BLaER1 treated with 17β-estradiol and CSF1 and Interleukin-3, amounts not matched to agents 10 nM and 100 nM (cell line): ENCODE results near the gene EFCAB9.

Experiments used
- H3K27ac ChIP-seq, 11 experiments: shearing (Covaris generic); formaldehyde crosslinking; 2 replicates each; pipeline ENCODE4 v1.8.1; 2022
- H3K27me3 ChIP-seq, 11 experiments: shearing (Covaris generic); formaldehyde crosslinking; 2 replicates each; pipeline ENCODE4 v1.8.1; 2022
- H3K36me3 ChIP-seq, 11 experiments: shearing (Covaris generic); formaldehyde crosslinking; 2 replicates each; pipeline ENCODE4 v1.8.1; 2022
- H3K4me1 ChIP-seq, 10 experiments: shearing (Covaris generic); formaldehyde crosslinking; 2 replicates each; pipeline ENCODE4 v1.8.1; 2022
- H3K4me2 ChIP-seq, 11 experiments: shearing (Covaris generic); formaldehyde crosslinking; 2 replicates each; pipeline ENCODE4 v1.8.1; 2022
- H3K4me3 ChIP-seq, 10 experiments: shearing (Covaris generic); formaldehyde crosslinking; 2 replicates each; pipeline ENCODE4 v1.8.1; 2022
- H3K9ac ChIP-seq, 11 experiments: shearing (Covaris generic); formaldehyde crosslinking; 2 replicates each; pipeline ENCODE4 v1.8.1; 2022
- H3K9me3 ChIP-seq, 11 experiments: shearing (Covaris generic); formaldehyde crosslinking; replicated peaks in 1 of 11; 2 replicates each; pipeline ENCODE4 v1.8.1; 2022
- H4K20me1 ChIP-seq, 11 experiments: shearing (Covaris generic); formaldehyde crosslinking; 2 replicates each; pipeline ENCODE4 v1.8.1; 2022
- Cebpa-rat ChIP-seq, 11 experiments: shearing (Covaris generic); IDR thresholded peaks; 2 replicates each; pipeline ENCODE4 v1.8.1; 2022

Gene EFCAB9

GRCh38 chr5:172193872-172194271 is at the start of gene EFCAB9:
Gene EFCAB9 (plus strand): TSS chr5:172194172. CDS start chr5:172194173, 1 bp downstream.
- Histone ChIP-seq H3K4me2 (no peak within 1 kb of the TSS), H3K27ac (no peak within 1 kb of the TSS), H3K4me1 (peaks cover 5 to 13% (median 6%) of the 10 kb centered on the region in 10 experiments; a peak in 18 of 20 replicates), H3K9ac (no peak within 1 kb of the TSS), H4K20me1 (no peaks in the 10 kb centered on the region; a peak in 1 of 22 replicates), H3K9me3 (peaks cover 0 to 11% (median 5%) of the 10 kb centered on the region in 11 experiments; a peak in 9 of 22 replicates), H3K4me3 (no peak within 1 kb of the TSS), H3K27me3 (no peaks in the 10 kb centered on the region), H3K36me3 (no peaks in the 10 kb centered on the region)
- no peak for TF ChIP-seq Cebpa-rat (IDR thresholded peaks at IDR 0.05)

GRCh38 chr5:172144291-172144815 is 49.6 kb upstream of the EFCAB9 start:
- H3K4me2 ChIP-seq: peak overlapping the region; percentile 66 to 93 (median 78)
- peaks cover 76 to 100% (median 88%) of the 10 kb centered on the region in 11 experiments for H4K20me1 ChIP-seq
- H3K9me3 ChIP-seq: peaks cover 0 to 1% (median 0%) of the 10 kb centered on the region in 11 experiments; a peak in 2 of 22 replicates
- no peaks in the 10 kb centered on the region for H3K27me3 ChIP-seq
- no peak for TF ChIP-seq Cebpa-rat (IDR thresholded peaks at IDR 0.05)
- H3K9ac ChIP-seq: peak overlapping the region; percentile 37 to 72 (median 54); a peak in 21 of 22 replicates
- H3K27ac ChIP-seq: peak overlapping the region; percentile 4 to 77 (median 67); a peak in 21 of 22 replicates
- H3K4me3 ChIP-seq: no peak overlapping the region; a peak in 1 of 20 replicates
- peaks cover 50 to 94% (median 69%) of the 10 kb centered on the region in 11 experiments for H3K36me3 ChIP-seq
- peaks cover 74 to 90% (median 84%) of the 10 kb centered on the region in 10 experiments for H3K4me1 ChIP-seq

- H3K4me3 ChIP-seq: no peak overlapping the region; a peak in 1 of 20 replicates
- no peaks in the 10 kb centered on the region for H3K27me3 ChIP-seq
- no peak for TF ChIP-seq Cebpa-rat (IDR thresholded peaks at IDR 0.05)
- peaks cover 50 to 91% (median 65%) of the 10 kb centered on the region in 11 experiments for H3K36me3 ChIP-seq
- H3K27ac ChIP-seq: peak overlapping the region; percentile 4 to 91 (median 70); a peak in 21 of 22 replicates
- H3K9ac ChIP-seq: peak overlapping the region; percentile 37 to 72 (median 54); a peak in 20 of 22 replicates
- H4K20me1 ChIP-seq: peaks cover 70 to 99% (median 88%) of the 10 kb centered on the region in 11 experiments
- H3K4me2 ChIP-seq: peak overlapping the region; percentile 66 to 93 (median 78)
- no peaks in the 10 kb centered on the region for H3K9me3 ChIP-seq
- peaks cover 77 to 98% (median 92%) of the 10 kb centered on the region in 10 experiments for H3K4me1 ChIP-seq
Observed at GRCh38 chr5:172144931-172145869, 48.8 kb upstream of the EFCAB9 start.

GRCh38 chr5:172145870-172146747 is 47.9 kb upstream of the EFCAB9 start:
- H3K27me3 ChIP-seq: no peaks in the 10 kb centered on the region
- H3K9ac ChIP-seq: peak overlapping the region in 8 of 11 experiments; percentile 10 to 59 (median 44); a peak in 9 of 22 replicates
- peak overlapping the region; percentile 66 to 93 (median 78); a peak in 21 of 22 replicates for H3K4me2 ChIP-seq
- H4K20me1 ChIP-seq: peaks cover 67 to 93% (median 79%) of the 10 kb centered on the region in 11 experiments
- peaks cover 46 to 85% (median 64%) of the 10 kb centered on the region in 11 experiments for H3K36me3 ChIP-seq
- H3K4me3 ChIP-seq: no peak overlapping the region
- peak overlapping the region in 8 of 11 experiments; percentile 2 to 91 (median 78); a peak in 10 of 22 replicates for H3K27ac ChIP-seq
- peaks cover 86 to 100% (median 98%) of the 10 kb centered on the region in 10 experiments for H3K4me1 ChIP-seq
- H3K9me3 ChIP-seq: no peaks in the 10 kb centered on the region
- no peak for TF ChIP-seq Cebpa-rat (IDR thresholded peaks at IDR 0.05)

- Histone ChIP-seq H3K27ac (peak overlapping the region in 9 of 11 experiments; percentile 2 to 91 (median 77); a peak in 14 of 22 replicates), H3K4me3 (no peak overlapping the region), H3K4me1 (peaks cover 87 to 100% (median 98%) of the 10 kb centered on the region in 10 experiments), H4K20me1 (peaks cover 61 to 93% (median 74%) of the 10 kb centered on the region in 11 experiments), H3K9ac (peak overlapping the region in 7 of 11 experiments; percentile 22 to 59 (median 44); a peak in 10 of 22 replicates), H3K36me3 (peaks cover 47 to 85% (median 64%) of the 10 kb centered on the region in 11 experiments), H3K4me2 (peak overlapping the region; percentile 1 to 93 (median 77); a peak in 17 of 22 replicates), H3K9me3 (no peaks in the 10 kb centered on the region), H3K27me3 (no peaks in the 10 kb centered on the region)
- TF ChIP-seq Cebpa-rat (IDR thresholded peaks at IDR 0.05): no peak
Observed at GRCh38 chr5:172146748-172147092, 47.3 kb upstream of the EFCAB9 start.

- Histone ChIP-seq H3K9ac (peak overlapping the region in 8 of 11 experiments; percentile 11 to 59 (median 41); a peak in 5 of 22 replicates), H3K4me1 (peaks cover 83 to 100% (median 99%) of the 10 kb centered on the region in 10 experiments), H4K20me1 (peaks cover 49 to 89% (median 65%) of the 10 kb centered on the region in 11 experiments), H3K27me3 (no peaks in the 10 kb centered on the region), H3K9me3 (no peaks in the 10 kb centered on the region), H3K36me3 (peaks cover 53 to 85% (median 64%) of the 10 kb centered on the region in 11 experiments), H3K4me2 (peak overlapping the region; percentile 24 to 93 (median 77); a peak in 16 of 22 replicates), H3K27ac (peak overlapping the region in 9 of 11 experiments; percentile 14 to 91 (median 77); a peak in 12 of 22 replicates), H3K4me3 (no peak overlapping the region)
- TF ChIP-seq Cebpa-rat (IDR thresholded peaks at IDR 0.05): no peak
Observed at GRCh38 chr5:172147857-172148256, 46.1 kb upstream of the EFCAB9 start.

- Histone ChIP-seq H3K36me3 (peaks cover 55 to 81% (median 68%) of the 10 kb centered on the region in 11 experiments), H3K4me1 (peaks cover 83 to 100% (median 99%) of the 10 kb centered on the region in 10 experiments), H3K27me3 (no peaks in the 10 kb centered on the region), H4K20me1 (peaks cover 44 to 85% (median 60%) of the 10 kb centered on the region in 11 experiments), H3K9me3 (no peaks in the 10 kb centered on the region), H3K27ac (peak overlapping the region; percentile 5 to 91 (median 77); a peak in 16 of 22 replicates), H3K4me2 (peak overlapping the region in 10 of 11 experiments; percentile 24 to 93 (median 78); a peak in 15 of 22 replicates), H3K4me3 (no peak overlapping the region), H3K9ac (peak overlapping the region in 8 of 11 experiments; percentile 6 to 71 (median 40); a peak in 5 of 22 replicates)
- TF ChIP-seq Cebpa-rat (IDR thresholded peaks at IDR 0.05): no peak
Observed at GRCh38 chr5:172148381-172148780, 45.6 kb upstream of the EFCAB9 start.
